DOHH2 (cell line): ENCODE measurements around the gene ATG4B.

Source experiments
- H3F3A ChIP-seq: fragments of 200-600 bp; sonication (generic), shearing (Covaris generic); 2 replicates; pipeline ENCODE4 v1.6.0; 2016; ENCODE audit warnings: antibody characterized with exemption, mild to moderate bottlenecking; ENCODE audit not compliant: control insufficient read depth, insufficient read depth
- H3K27ac ChIP-seq: fragments of 200-600 bp; sonication (generic); 2 replicates; pipeline ENCODE4 v1.5.1; 2014; ENCODE audit warnings: low read depth, mild to moderate bottlenecking, low read length, moderate library complexity
- H3K27me3 ChIP-seq: fragments of 200-600 bp; sonication (generic); 2 replicates; pipeline ENCODE4 v1.6.1; 2014; ENCODE audit warnings: mild to moderate bottlenecking, low read length, mixed read lengths; ENCODE audit not compliant: control insufficient read depth
- H3K36me3 ChIP-seq: fragments of 200-600 bp; sonication (generic); 2 replicates; pipeline ENCODE4 v1.6.1; 2014; ENCODE audit warnings: mild to moderate bottlenecking, low read length, moderate library complexity, mixed read lengths; ENCODE audit not compliant: control insufficient read depth
- H3K4me1 ChIP-seq: fragments of 200-600 bp; sonication (generic); 2 replicates; pipeline ENCODE4 v1.6.1; 2014; ENCODE audit warnings: mild to moderate bottlenecking, low read length, mixed read lengths; ENCODE audit not compliant: control insufficient read depth
- H3K4me2 ChIP-seq: fragments of 200-600 bp; sonication (generic); 2 replicates; pipeline ENCODE4 v1.6.0; 2014; ENCODE audit warnings: mild to moderate bottlenecking, low read length, moderate library complexity
- H3K4me3 ChIP-seq: fragments of 200-600 bp; sonication (generic); 2 replicates; pipeline ENCODE4 v1.5.1; 2014; ENCODE audit warnings: mild to moderate bottlenecking, low read length, mixed read lengths
- H3K79me2 ChIP-seq: fragments of 200-600 bp; sonication (generic); 2 replicates; pipeline ENCODE4 v1.6.1; 2014; ENCODE audit warnings: mild to moderate bottlenecking, low read length, mixed read lengths; ENCODE audit not compliant: control insufficient read depth
- H3K9me2 ChIP-seq: fragments of 200-600 bp; sonication (generic); replicated peaks from 2 replicates; pipeline ENCODE4 v1.6.1; 2014; ENCODE audit warnings: mild to moderate bottlenecking, low read length, mixed read lengths; ENCODE audit not compliant: control insufficient read depth
- H3K9me3 ChIP-seq: fragments of 200-600 bp; sonication (generic); 2 replicates; pipeline ENCODE4 v1.6.1; 2014; ENCODE audit warnings: antibody characterized with exemption, low read length, mixed read lengths; ENCODE audit not compliant: control insufficient read depth, insufficient read depth
- H4K20me1 ChIP-seq: fragments of 200-600 bp; sonication (generic); 2 replicates; pipeline ENCODE4 v1.6.0; 2014; ENCODE audit warnings: low read depth, mild to moderate bottlenecking, antibody characterized with exemption, low read length, moderate library complexity; ENCODE audit not compliant: control insufficient read depth, insufficient read depth
- EZH2phosphoT487 ChIP-seq: fragments of 200-600 bp; sonication (generic); IDR thresholded peaks from 2 replicates; pipeline ENCODE4 v1.6.1; 2017; ENCODE audit warnings: borderline replicate concordance, mild to moderate bottlenecking, antibody characterized with exemption, low read length, moderate library complexity, mixed read lengths
- TF ChIP-seq, protein P1 (sequence below): fragments of 200-600 bp; sonication (generic); IDR thresholded peaks from one replicate; pipeline ENCODE4 v1.5.1; 2014; ENCODE audit warnings: antibody characterized with exemption, mild to moderate bottlenecking, low read depth, low read length; ENCODE audit not compliant: poor library complexity, severe bottlenecking

Gene ATG4B

DNA sequence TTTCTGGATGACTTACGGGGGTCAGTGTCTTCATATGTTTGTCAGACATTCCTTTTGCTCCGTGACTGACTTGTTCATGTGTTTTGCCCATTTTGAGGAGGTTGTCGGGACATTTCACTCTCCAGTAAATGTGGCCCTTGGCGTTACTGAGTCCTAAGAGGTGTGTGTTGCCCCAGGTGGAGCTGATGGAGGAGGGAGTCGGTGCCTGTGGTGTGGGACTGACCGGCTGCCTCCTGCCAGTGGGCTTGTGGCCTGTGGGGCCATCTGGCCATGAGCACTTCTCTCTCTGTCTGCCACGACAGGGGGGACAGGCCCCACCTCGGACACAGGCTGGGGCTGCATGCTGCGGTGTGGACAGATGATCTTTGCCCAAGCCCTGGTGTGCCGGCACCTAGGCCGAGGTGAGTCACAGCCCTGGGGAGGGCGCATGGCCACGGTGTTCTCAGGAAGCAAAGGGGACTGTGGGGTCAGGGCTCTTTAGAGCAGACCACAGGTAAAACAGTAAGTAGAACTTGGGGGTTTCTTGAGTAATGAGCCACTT lies 15.8 kb downstream of the ATG4B start:
- Histone ChIP-seq H3K9me3 (no peaks in the 10 kb centered on the region), H3K4me1 (no peaks in the 10 kb centered on the region), H3K4me3 (no peak overlapping the region), H3K9me2 (no peaks in the 10 kb centered on the region), H3F3A (no peaks in the 10 kb centered on the region), H3K27me3 (no peaks in the 10 kb centered on the region), H4K20me1 (peaks cover 11% of the 10 kb centered on the region; the same call in 1 of the 2 replicates), H3K27ac (no peak overlapping the region), H3K36me3 (peaks cover 55% of the 10 kb centered on the region), H3K4me2 (no peak overlapping the region), H3K79me2 (peaks cover 35% of the 10 kb centered on the region)
- TF ChIP-seq EZH2phosphoT487 = no peak
- TF ChIP-seq, protein P1, sequence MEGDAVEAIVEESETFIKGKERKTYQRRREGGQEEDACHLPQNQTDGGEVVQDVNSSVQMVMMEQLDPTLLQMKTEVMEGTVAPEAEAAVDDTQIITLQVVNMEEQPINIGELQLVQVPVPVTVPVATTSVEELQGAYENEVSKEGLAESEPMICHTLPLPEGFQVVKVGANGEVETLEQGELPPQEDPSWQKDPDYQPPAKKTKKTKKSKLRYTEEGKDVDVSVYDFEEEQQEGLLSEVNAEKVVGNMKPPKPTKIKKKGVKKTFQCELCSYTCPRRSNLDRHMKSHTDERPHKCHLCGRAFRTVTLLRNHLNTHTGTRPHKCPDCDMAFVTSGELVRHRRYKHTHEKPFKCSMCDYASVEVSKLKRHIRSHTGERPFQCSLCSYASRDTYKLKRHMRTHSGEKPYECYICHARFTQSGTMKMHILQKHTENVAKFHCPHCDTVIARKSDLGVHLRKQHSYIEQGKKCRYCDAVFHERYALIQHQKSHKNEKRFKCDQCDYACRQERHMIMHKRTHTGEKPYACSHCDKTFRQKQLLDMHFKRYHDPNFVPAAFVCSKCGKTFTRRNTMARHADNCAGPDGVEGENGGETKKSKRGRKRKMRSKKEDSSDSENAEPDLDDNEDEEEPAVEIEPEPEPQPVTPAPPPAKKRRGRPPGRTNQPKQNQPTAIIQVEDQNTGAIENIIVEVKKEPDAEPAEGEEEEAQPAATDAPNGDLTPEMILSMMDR = no peak

DNA sequence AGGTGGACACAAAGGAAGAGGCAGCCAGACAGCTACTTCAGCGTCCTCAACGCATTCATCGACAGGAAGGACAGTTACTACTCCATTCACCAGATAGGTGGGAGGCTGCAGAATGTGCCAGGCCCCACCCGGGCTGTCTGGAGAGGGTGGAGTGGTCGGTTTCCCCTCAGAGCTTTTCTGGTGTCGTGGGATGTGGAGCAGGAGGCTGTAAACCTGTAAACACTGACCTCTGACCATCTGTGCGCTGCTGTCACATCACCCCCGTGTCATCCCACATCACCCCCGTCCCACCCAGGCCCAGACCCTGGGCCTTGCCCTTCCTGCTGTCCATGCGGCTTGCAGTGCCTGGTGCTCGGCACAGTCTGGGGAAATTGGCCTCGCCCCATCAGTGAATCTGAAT lies 17.1 kb downstream of the ATG4B start:
- Histone ChIP-seq H3K4me2 (no peak overlapping the region), H3K36me3 (peaks cover 65% of the 10 kb centered on the region), H3K4me3 (no peak overlapping the region), H3K9me3 (no peaks in the 10 kb centered on the region), H3F3A (no peaks in the 10 kb centered on the region), H3K27ac (no peak overlapping the region), H3K27me3 (no peaks in the 10 kb centered on the region), H4K20me1 (0 out of 2 replicates have a peak, but pooled peaks cover 3% of the 10 kb centered on the region), H3K4me1 (no peaks in the 10 kb centered on the region), H3K9me2 (no peaks in the 10 kb centered on the region), H3K79me2 (peaks cover 23% of the 10 kb centered on the region)
- no peak for TF ChIP-seq EZH2phosphoT487
- TF ChIP-seq, protein P1 = no peak

DNA sequence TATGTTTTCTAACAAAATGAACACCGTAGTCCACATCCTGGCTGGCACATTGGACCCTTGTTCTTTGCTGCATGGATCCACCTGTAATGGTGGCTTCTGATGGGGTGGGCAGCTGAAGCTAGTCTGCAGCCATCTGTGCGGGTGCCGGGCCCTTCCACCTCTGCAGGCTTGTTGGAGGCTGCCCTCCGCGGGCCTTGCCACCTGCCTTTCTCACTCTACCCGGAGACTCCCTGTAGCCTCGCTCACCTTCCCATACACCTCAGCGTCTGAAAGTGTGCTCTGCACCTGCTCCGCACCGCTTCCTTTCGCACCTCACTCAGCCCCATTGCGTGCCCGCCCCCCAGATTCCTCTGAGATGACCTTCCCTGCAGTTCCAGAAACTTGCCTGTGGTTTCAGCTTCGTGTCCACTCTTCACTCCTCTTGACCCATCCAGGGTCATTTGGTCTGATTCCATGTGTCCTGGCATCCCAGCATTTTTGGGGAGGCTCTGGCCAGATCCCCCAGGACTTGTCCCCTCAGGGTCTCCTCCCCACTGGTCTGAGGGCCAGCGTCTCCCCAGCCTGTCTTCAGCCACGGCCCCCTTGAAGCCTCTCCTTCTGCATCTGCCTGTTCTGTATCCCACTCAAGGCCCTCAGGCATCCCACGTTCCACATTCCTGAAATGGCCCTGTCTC lies 18.2 kb downstream of the ATG4B start:
- Histone ChIP-seq H3K27ac (no peak overlapping the region), H3K9me2 (no peaks in the 10 kb centered on the region), H3K27me3 (no peaks in the 10 kb centered on the region), H3K4me2 (no peak overlapping the region), H3K4me3 (no peak overlapping the region), H3K4me1 (no peaks in the 10 kb centered on the region), H4K20me1 (no peaks in the 10 kb centered on the region), H3K9me3 (no peaks in the 10 kb centered on the region), H3F3A (no peaks in the 10 kb centered on the region), H3K36me3 (peaks cover 72% of the 10 kb centered on the region), H3K79me2 (peaks cover 13% of the 10 kb centered on the region)
- no peak for TF ChIP-seq EZH2phosphoT487
- TF ChIP-seq, protein P1 = no peak
